HepG2 (cell line): ENCODE measurements around the gene NEURL1B. TPM values are rescaled to one million over a fixed set of nuclear protein-coding genes. Genes with fewer than 3 reads are reported as not detected.

Experiments used
- CHD4 ChIP-seq: fragments of 200-600 bp; sonication (generic); IDR thresholded peaks from 2 replicates; pipeline ENCODE4 v1.7.0; 2017; ENCODE audit warnings: mild to moderate bottlenecking, low read length, borderline replicate concordance
- GFI1 ChIP-seq: sonication (generic); formaldehyde crosslinking; IDR thresholded peaks from 2 replicates; pipeline ENCODE4 v1.5.0; 2020; ENCODE audit warnings: missing genetic modification reagents, mild to moderate bottlenecking, borderline replicate concordance
- MED8 ChIP-seq: sonication (generic); formaldehyde crosslinking; IDR thresholded peaks from 2 replicates; pipeline ENCODE4 v1.8.1; 2023; ENCODE audit warnings: mild to moderate bottlenecking, missing genetic modification reagents; ENCODE audit not compliant: insufficient replicate concordance
- MTA3 ChIP-seq: sonication (generic); formaldehyde crosslinking; IDR thresholded peaks from 2 replicates; pipeline ENCODE4 v1.4.0; 2020; ENCODE audit warnings: missing genetic modification reagents
- NCOA5 ChIP-seq: sonication (generic); formaldehyde crosslinking; IDR thresholded peaks from 2 replicates; pipeline ENCODE4 v1.4.0; 2020; ENCODE audit warnings: missing genetic modification reagents
- NFIB ChIP-seq: sonication (generic); formaldehyde crosslinking; IDR thresholded peaks from 2 replicates; pipeline ENCODE4 v1.9.0; 2021; ENCODE audit warnings: missing genetic modification reagents, mild to moderate bottlenecking, borderline replicate concordance
- POGZ ChIP-seq: sonication (generic); formaldehyde crosslinking; IDR thresholded peaks from 2 replicates; pipeline ENCODE4 v1.4.0; 2020; ENCODE audit warnings: mild to moderate bottlenecking, missing genetic modification reagents
- SNAI1 ChIP-seq: sonication (generic); formaldehyde crosslinking; IDR thresholded peaks from 2 replicates; pipeline ENCODE4 v1.5.0; 2020; ENCODE audit warnings: mild to moderate bottlenecking, missing genetic modification reagents, borderline replicate concordance
- SUZ12 ChIP-seq: fragments of 150-350 bp; IDR thresholded peaks from 2 replicates; pipeline ENCODE4 v1.6.1; 2014; ENCODE audit warnings: low read depth, low read length
- TBL1XR1 ChIP-seq: fragments of 150-350 bp; IDR thresholded peaks from 2 replicates; pipeline ENCODE4 v1.6.1; 2014; ENCODE audit warnings: borderline replicate concordance, low read length; ENCODE audit not compliant: partially characterized antibody
- TBX2 ChIP-seq: sonication (generic); formaldehyde crosslinking; IDR thresholded peaks from 2 replicates; pipeline ENCODE4 v1.5.0; 2020; ENCODE audit warnings: missing genetic modification reagents, mild to moderate bottlenecking, borderline replicate concordance
- TCF7 ChIP-seq: sonication (generic); IDR thresholded peaks from 2 replicates; pipeline ENCODE4 v1.6.1; 2016; ENCODE audit warnings: antibody characterized with exemption, low read depth
- ZBTB7A ChIP-seq: sonication (generic); formaldehyde crosslinking; IDR thresholded peaks from 2 replicates; pipeline ENCODE4 v1.8.0; 2022; ENCODE audit warnings: mild to moderate bottlenecking, missing genetic modification reagents
- ZNF343 ChIP-seq: sonication (generic); formaldehyde crosslinking; IDR thresholded peaks from 2 replicates; pipeline ENCODE4 v1.4.0; 2020; ENCODE audit warnings: mild to moderate bottlenecking, missing genetic modification reagents
- ZNF530 ChIP-seq: sonication (generic); formaldehyde crosslinking; IDR thresholded peaks from 2 replicates; pipeline ENCODE4 v1.5.0; 2020; ENCODE audit warnings: low read depth, mild to moderate bottlenecking, missing genetic modification reagents
- ZNF782 ChIP-seq: sonication (generic); formaldehyde crosslinking; IDR thresholded peaks from 2 replicates; pipeline ENCODE4 v1.4.0; 2020; ENCODE audit warnings: missing genetic modification reagents, mild to moderate bottlenecking, borderline replicate concordance
- polyA plus RNA-seq, 8 experiments: library from polyadenylated mRNA; depleted of rRNA in 3 of 8; stranded (reverse) in 7 of 8; unstranded in 1 of 8; fragments of >200 nt; fragmentation: Illumina TruSeq in 4 of 8; extraction: Trizol in 4 of 8; gene quantifications; 2 replicates each; pipeline versions ENCODE4 v1.2.1 to v1.2.3, GENCODE V29; 2011 to 2016; ENCODE audit warnings: low read depth in 4 of 8, missing spikeins in 1 of 8, mixed read lengths in 1 of 8; ENCODE audit not compliant: insufficient read depth in 1 of 8
- total RNA-seq, 5 experiments: library from RNA; depleted of rRNA; stranded (reverse); fragments of >200 nt; fragmentation: Illumina TruSeq; extraction: Trizol; gene quantifications; 2 replicates each; pipeline ENCODE4 v1.2.3, GENCODE V29; 2016; ENCODE audit warnings: low read depth in 1 of 5
- TF ChIP-seq, protein P1 (sequence below): sonication (generic); formaldehyde crosslinking; IDR thresholded peaks from 2 replicates; pipeline ENCODE4 v1.8.1; 2023; ENCODE audit warnings: missing genetic modification reagents, mild to moderate bottlenecking, borderline replicate concordance
- TF ChIP-seq, protein P2 (sequence below): sonication (generic); formaldehyde crosslinking; IDR thresholded peaks from 2 replicates; pipeline ENCODE4 v1.5.0; 2020; ENCODE audit warnings: mild to moderate bottlenecking, missing genetic modification reagents
- TF ChIP-seq, protein P3 (sequence below): fragments of 450-650 bp; IDR thresholded peaks from 2 replicates; pipeline ENCODE4 v1.6.1; 2016
- TF ChIP-seq, protein P4 (sequence below): sonication (generic); formaldehyde crosslinking; IDR thresholded peaks from 2 replicates; pipeline ENCODE4 v1.9.0; 2021; ENCODE audit warnings: missing genetic modification reagents, mild to moderate bottlenecking, borderline replicate concordance
- TF ChIP-seq, protein P5 (sequence below): IDR thresholded peaks from 2 replicates; pipeline ENCODE4 v1.6.1; 2016; ENCODE audit warnings: low read depth
- TF ChIP-seq, protein P6 (sequence below): sonication (generic); formaldehyde crosslinking; IDR thresholded peaks from 2 replicates; pipeline ENCODE4 v1.4.0; 2020; ENCODE audit warnings: missing genetic modification reagents

NEURL1B gene
- total and polyA plus RNA-seq, 2 of the 13 experiments (the other 11 are each of a cell fraction or from before 2014, with no cell fraction given) = 0.09 to 0.13 TPM

DNA sequence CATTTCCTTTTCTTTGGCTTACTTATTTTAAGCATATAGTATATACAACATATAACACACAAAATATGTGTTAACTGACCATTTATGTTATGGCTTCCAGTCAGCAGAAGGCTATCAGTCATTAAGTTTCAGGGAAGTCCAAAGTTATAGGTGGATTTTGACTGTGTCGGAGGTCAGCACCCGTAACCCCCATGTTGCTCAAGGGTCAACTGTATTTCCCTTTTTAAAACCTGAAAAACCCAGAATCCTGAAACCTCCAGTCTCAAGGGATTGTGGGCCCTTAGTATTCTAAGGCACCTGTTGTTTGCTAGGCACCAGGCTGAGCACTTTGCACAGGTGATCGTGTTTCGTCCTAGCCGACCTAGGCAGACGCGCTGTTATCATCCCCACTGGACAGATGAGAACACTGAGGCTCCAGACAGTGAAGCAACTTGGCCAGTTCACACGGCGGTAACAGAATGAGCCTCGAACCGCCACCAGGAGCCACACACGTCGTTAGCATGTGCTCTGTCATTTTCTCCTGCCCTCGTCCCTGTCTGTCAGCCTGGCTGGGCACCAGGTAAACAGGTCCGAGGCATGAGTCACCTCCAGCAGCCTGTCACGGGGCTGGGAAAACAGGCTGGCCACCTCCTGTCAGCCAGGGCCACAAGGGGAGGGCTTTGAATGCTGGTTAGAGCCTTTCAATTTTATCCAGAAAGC, 90.1 kb downstream of the NEURL1B start (continued):
- TF ChIP-seq, protein P1, sequence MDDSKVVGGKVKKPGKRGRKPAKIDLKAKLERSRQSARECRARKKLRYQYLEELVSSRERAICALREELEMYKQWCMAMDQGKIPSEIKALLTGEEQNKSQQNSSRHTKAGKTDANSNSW (CRISPR knock-in tag) = peak; percentile 92; the same call in 1 of the 2 replicates
- TF ChIP-seq ZNF530 (CRISPR knock-in tag) = no peak
- TF ChIP-seq, protein P2, sequence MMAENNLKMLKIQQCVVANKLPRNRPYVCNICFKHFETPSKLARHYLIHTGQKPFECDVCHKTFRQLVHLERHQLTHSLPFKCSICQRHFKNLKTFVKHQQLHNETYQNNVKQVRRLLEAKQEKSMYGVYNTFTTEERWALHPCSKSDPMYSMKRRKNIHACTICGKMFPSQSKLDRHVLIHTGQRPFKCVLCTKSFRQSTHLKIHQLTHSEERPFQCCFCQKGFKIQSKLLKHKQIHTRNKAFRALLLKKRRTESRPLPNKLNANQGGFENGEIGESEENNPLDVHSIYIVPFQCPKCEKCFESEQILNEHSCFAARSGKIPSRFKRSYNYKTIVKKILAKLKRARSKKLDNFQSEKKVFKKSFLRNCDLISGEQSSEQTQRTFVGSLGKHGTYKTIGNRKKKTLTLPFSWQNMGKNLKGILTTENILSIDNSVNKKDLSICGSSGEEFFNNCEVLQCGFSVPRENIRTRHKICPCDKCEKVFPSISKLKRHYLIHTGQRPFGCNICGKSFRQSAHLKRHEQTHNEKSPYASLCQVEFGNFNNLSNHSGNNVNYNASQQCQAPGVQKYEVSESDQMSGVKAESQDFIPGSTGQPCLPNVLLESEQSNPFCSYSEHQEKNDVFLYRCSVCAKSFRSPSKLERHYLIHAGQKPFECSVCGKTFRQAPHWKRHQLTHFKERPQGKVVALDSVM (CRISPR knock-in tag) = no peak
- no peak for TF ChIP-seq SUZ12
- no peak for TF ChIP-seq NCOA5 (CRISPR knock-in tag)
- TF ChIP-seq POGZ (CRISPR knock-in tag) = no peak
- 0 out of 2 replicates have a peak, but pooled peaks have one; percentile 31 for TF ChIP-seq CHD4
- TF ChIP-seq ZNF343 (CRISPR knock-in tag) = no peak
- peak; percentile 83; the same call in 1 of the 2 replicates for TF ChIP-seq ZNF782 (CRISPR knock-in tag)
- no peak for TF ChIP-seq TBL1XR1
- TF ChIP-seq MTA3 (CRISPR knock-in tag) = no peak
- TF ChIP-seq GFI1 (CRISPR knock-in tag) = no peak
- TF ChIP-seq, protein P3, sequence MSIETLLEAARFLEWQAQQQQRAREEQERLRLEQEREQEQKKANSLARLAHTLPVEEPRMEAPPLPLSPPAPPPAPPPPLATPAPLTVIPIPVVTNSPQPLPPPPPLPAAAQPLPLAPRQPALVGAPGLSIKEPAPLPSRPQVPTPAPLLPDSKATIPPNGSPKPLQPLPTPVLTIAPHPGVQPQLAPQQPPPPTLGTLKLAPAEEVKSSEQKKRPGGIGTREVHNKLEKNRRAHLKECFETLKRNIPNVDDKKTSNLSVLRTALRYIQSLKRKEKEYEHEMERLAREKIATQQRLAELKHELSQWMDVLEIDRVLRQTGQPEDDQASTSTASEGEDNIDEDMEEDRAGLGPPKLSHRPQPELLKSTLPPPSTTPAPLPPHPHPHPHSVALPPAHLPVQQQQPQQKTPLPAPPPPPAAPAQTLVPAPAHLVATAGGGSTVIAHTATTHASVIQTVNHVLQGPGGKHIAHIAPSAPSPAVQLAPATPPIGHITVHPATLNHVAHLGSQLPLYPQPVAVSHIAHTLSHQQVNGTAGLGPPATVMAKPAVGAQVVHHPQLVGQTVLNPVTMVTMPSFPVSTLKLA = peak; percentile 79
- TF ChIP-seq ZBTB7A (CRISPR knock-in tag) = peak; percentile 41; the same call in 1 of the 2 replicates
- TF ChIP-seq, protein P4, sequence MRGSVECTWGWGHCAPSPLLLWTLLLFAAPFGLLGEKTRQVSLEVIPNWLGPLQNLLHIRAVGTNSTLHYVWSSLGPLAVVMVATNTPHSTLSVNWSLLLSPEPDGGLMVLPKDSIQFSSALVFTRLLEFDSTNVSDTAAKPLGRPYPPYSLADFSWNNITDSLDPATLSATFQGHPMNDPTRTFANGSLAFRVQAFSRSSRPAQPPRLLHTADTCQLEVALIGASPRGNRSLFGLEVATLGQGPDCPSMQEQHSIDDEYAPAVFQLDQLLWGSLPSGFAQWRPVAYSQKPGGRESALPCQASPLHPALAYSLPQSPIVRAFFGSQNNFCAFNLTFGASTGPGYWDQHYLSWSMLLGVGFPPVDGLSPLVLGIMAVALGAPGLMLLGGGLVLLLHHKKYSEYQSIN (CRISPR knock-in tag) = no peak
- TF ChIP-seq, protein P5, sequence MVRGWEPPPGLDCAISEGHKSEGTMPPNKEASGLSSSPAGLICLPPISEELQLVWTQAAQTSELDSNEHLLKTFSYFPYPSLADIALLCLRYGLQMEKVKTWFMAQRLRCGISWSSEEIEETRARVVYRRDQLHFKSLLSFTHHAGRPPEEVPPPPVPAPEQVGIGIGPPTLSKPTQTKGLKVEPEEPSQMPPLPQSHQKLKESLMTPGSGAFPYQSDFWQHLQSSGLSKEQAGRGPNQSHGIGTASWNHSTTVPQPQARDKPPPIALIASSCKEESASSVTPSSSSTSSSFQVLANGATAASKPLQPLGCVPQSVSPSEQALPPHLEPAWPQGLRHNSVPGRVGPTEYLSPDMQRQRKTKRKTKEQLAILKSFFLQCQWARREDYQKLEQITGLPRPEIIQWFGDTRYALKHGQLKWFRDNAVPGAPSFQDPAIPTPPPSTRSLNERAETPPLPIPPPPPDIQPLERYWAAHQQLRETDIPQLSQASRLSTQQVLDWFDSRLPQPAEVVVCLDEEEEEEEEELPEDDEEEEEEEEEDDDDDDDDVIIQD = peak; percentile 93
- TF ChIP-seq SNAI1 (CRISPR knock-in tag) = no peak
- TF ChIP-seq, protein P6, sequence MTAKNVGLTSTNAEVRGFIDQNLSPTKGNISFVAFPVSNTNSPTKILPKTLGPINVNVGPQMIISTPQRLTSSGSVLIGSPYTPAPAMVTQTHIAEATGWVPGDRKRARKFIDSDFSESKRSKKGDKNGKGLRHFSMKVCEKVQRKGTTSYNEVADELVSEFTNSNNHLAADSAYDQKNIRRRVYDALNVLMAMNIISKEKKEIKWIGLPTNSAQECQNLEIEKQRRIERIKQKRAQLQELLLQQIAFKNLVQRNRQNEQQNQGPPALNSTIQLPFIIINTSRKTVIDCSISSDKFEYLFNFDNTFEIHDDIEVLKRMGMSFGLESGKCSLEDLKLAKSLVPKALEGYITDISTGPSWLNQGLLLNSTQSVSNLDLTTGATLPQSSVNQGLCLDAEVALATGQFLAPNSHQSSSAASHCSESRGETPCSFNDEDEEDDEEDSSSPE = no peak
- TF ChIP-seq MED8 (CRISPR knock-in tag) = no peak
- peak; percentile 76; the same call in 1 of the 2 replicates for TF ChIP-seq TBX2 (CRISPR knock-in tag)
- TF ChIP-seq TCF7 = no peak
- TF ChIP-seq NFIB (CRISPR knock-in tag) = no peak
